DND-41 (cell line): ENCODE data around the gene SMAGP.
"Not testable (repeated sequence)": the region's sequence is repeated elsewhere in the genome, so short reads cannot be mapped to it uniquely, and the experiment has no call there.

Experiments
- ATAC-seq: fragments of 200-7000 bp; cut with Tn5 transposase; 3 replicates; pipeline ENCODE4 v1.9.1; 2021; ENCODE audit warnings: low read depth; ENCODE audit not compliant: insufficient read depth
- DNase-seq: peaks from one replicate; pipeline ENCODE4 v3.0.0-alpha.2; 2020
- H2AFZ ChIP-seq: 2 replicates; pipeline ENCODE4 v1.6.0; 2012; ENCODE audit warnings: low read depth, low read length
- H3K27ac ChIP-seq: 2 replicates; pipeline ENCODE4 v1.5.1; 2012; ENCODE audit warnings: low read length, inconsistent platforms
- H3K27me3 ChIP-seq: fragments of 200-600 bp; sonication (generic); 2 replicates; pipeline ENCODE4 v1.6.0; 2012; ENCODE audit warnings: low read length, mild to moderate bottlenecking, inconsistent platforms; ENCODE audit not compliant: insufficient read depth, poor library complexity
- H3K36me3 ChIP-seq: 2 replicates; pipeline ENCODE4 v1.5.1; 2012; ENCODE audit warnings: low read length, inconsistent platforms; ENCODE audit not compliant: insufficient read depth
- H3K4me1 ChIP-seq: 2 replicates; pipeline ENCODE4 v1.5.1; 2012; ENCODE audit warnings: mild to moderate bottlenecking, low read length; ENCODE audit not compliant: insufficient read depth
- H3K4me2 ChIP-seq: 2 replicates; pipeline ENCODE4 v1.6.0; 2012; ENCODE audit warnings: mild to moderate bottlenecking, moderate library complexity, low read length, inconsistent platforms; ENCODE audit not compliant: insufficient read depth
- H3K4me3 ChIP-seq, 2 experiments: fragments of 200-600 bp in 1 of 2; shearing (Covaris generic) in 1 of 2; 2 replicates each; pipeline ENCODE4 v1.5.1; 2012 to 2016; ENCODE audit warnings: inconsistent platforms in 2 of 2, low read length in 2 of 2, mild to moderate bottlenecking in 2 of 2, low read depth in 1 of 2, moderate library complexity in 1 of 2
- H3K79me2 ChIP-seq: 2 replicates; pipeline ENCODE4 v1.6.0; 2012; ENCODE audit warnings: low read length, inconsistent platforms; ENCODE audit not compliant: insufficient read depth
- H3K9ac ChIP-seq: 2 replicates; pipeline ENCODE4 v1.6.0; 2012; ENCODE audit warnings: low read depth, mild to moderate bottlenecking, inconsistent platforms, low read length, moderate library complexity
- H3K9me3 ChIP-seq: 2 replicates; pipeline ENCODE4 v1.5.1; 2012; ENCODE audit warnings: low read length, moderate library complexity, mild to moderate bottlenecking, inconsistent platforms; ENCODE audit not compliant: insufficient read depth, severe bottlenecking
- H4K20me1 ChIP-seq: 2 replicates; pipeline ENCODE4 v1.6.0; 2012; ENCODE audit warnings: low read length; ENCODE audit not compliant: insufficient read depth
- CTCF ChIP-seq: IDR thresholded peaks from 2 replicates; pipeline ENCODE4 v1.5.1; 2012; ENCODE audit warnings: borderline replicate concordance, low read length, moderate library complexity, mild to moderate bottlenecking; ENCODE audit not compliant: poor library complexity, severe bottlenecking; ENCODE audit errors: extremely low read depth
- EZH2 ChIP-seq: IDR thresholded peaks from 3 replicates; pipeline ENCODE4 v1.6.1; 2012; ENCODE audit warnings: borderline replicate concordance, low read depth, mild to moderate bottlenecking, moderate library complexity, low read length, inconsistent platforms; ENCODE audit not compliant: severe bottlenecking

SMAGP gene

GRCh38 chr12:51264297-51264696 lies 5.9 kb downstream of the SMAGP start:
- Histone ChIP-seq H3K27ac (no peak overlapping the region), H3K36me3 (peaks cover 3% of the 10 kb centered on the region; the same call in 1 of the 2 replicates), H2AFZ (no peak overlapping the region), H3K79me2 (no peaks in the 10 kb centered on the region), H3K4me2 (no peak overlapping the region), H3K4me3 (no peak overlapping the region), H3K9ac (no peak overlapping the region), H3K4me1 (peaks cover 13% of the 10 kb centered on the region), H3K27me3 (no peaks in the 10 kb centered on the region), H3K9me3 (no peaks in the 10 kb centered on the region), H4K20me1 (no peaks in the 10 kb centered on the region)
- TF ChIP-seq EZH2 (no peak), CTCF (no peak)
- DNase-seq, result no peak
- no peak for ATAC-seq

GRCh38 chr12:51263341-51263740 lies 6.9 kb downstream of the SMAGP start:
- no peaks in the 10 kb centered on the region for H3K27me3 ChIP-seq
- H3K9me3 ChIP-seq, result no peaks in the 10 kb centered on the region
- 0 out of 2 replicates have a peak, but pooled peaks cover 6% of the 10 kb centered on the region for H3K4me1 ChIP-seq
- no peak overlapping the region for H3K27ac ChIP-seq
- H2AFZ ChIP-seq, result no peak overlapping the region
- peaks cover 3% of the 10 kb centered on the region; the same call in 1 of the 2 replicates for H3K36me3 ChIP-seq
- H4K20me1 ChIP-seq, result no peaks in the 10 kb centered on the region
- H3K4me3 ChIP-seq, result no peak overlapping the region
- H3K4me2 ChIP-seq, result no peak overlapping the region
- H3K9ac ChIP-seq, result no peak overlapping the region
- no peak for ATAC-seq
- H3K79me2 ChIP-seq, result no peaks in the 10 kb centered on the region
- TF ChIP-seq CTCF (no peak), EZH2 (no peak)
- no peak for DNase-seq

GRCh38 chr12:51262758-51263177 lies 7.4 kb downstream of the SMAGP start:
- H4K20me1 ChIP-seq, result no peaks in the 10 kb centered on the region
- H3K4me1 ChIP-seq, result 0 out of 2 replicates have a peak, but pooled peaks cover 3% of the 10 kb centered on the region
- H3K4me2 ChIP-seq, result no peak overlapping the region
- no peaks in the 10 kb centered on the region for H3K79me2 ChIP-seq
- peaks cover 3% of the 10 kb centered on the region; the same call in 1 of the 2 replicates for H3K36me3 ChIP-seq
- no peak overlapping the region for H2AFZ ChIP-seq
- no peak overlapping the region for H3K27ac ChIP-seq
- H3K4me3 ChIP-seq, result no peak overlapping the region
- DNase-seq (peak; percentile 51), ATAC-seq (peak; percentile 71)
- no peak for TF ChIP-seq EZH2
- TF ChIP-seq CTCF, result peak; percentile 40
- no peak overlapping the region for H3K9ac ChIP-seq
- H3K9me3 ChIP-seq, result no peaks in the 10 kb centered on the region
- H3K27me3 ChIP-seq, result no peaks in the 10 kb centered on the region

- H3K27ac ChIP-seq, H3K4me3 ChIP-seq, H3K27me3 ChIP-seq, DNase-seq, H3K79me2 ChIP-seq, H2AFZ ChIP-seq, H3K9me3 ChIP-seq, H4K20me1 ChIP-seq, H3K4me1 ChIP-seq, H3K36me3 ChIP-seq, H3K4me2 ChIP-seq, H3K9ac ChIP-seq, ATAC-seq: not testable (repeated sequence)
Observed at GRCh38 chr12:51259600-51259999, 10.6 kb downstream of the SMAGP start.
